Left lobe of liver (tissue), 2 donors: ENCODE measurements around the gene OMP. TPM values are rescaled to one million over a fixed set of nuclear protein-coding genes. Genes with fewer than 3 reads are reported as not detected.

Experiments
- ATAC-seq: fragments of 200-7000 bp; cut with Tn5 transposase; one replicate; pipeline ENCODE4 v1.9.1; 2020; ENCODE audit warnings: mild to moderate bottlenecking, moderate library complexity
- DNase-seq: peaks from one replicate; pipeline ENCODE4 v3.0.0-alpha.2; 2020; ENCODE audit warnings: low spot score
- total RNA-seq: library from RNA; stranded (reverse); gene quantifications from one replicate; pipeline ENCODE4 v1.2.1, GENCODE V29; 2021
- donor health status: DM: no; HTN: no; CAD: no; lungs with moderate emphysema.
- donor health status: DM: no; HTN: yes; CAD: no.

The OMP gene
- total RNA-seq, 1 donor from 2014 or later, result 3.4 TPM

- DNase-seq, result no peak
- no peak for ATAC-seq
These were observed 33.9 kb upstream of the OMP start for GRCh38 chr11:77068457-77069335.

- ATAC-seq, result no peak
- DNase-seq, result no peak
These were observed 33.2 kb upstream of the OMP start for GRCh38 chr11:77069336-77069968.

GRCh38 chr11:77069969-77070582, 32.6 kb upstream of the OMP start:
- ATAC-seq (no peak), DNase-seq (peak; percentile 28)

GRCh38 chr11:77071077-77071476, 31.6 kb upstream of the OMP start:
- ATAC-seq (no peak), DNase-seq (peak; percentile 27)

GRCh38 chr11:77071671-77072605, 30.7 kb upstream of the OMP start:
- DNase-seq (no peak), ATAC-seq (no peak)

- ATAC-seq (no peak), DNase-seq (no peak)
These were observed 29.8 kb upstream of the OMP start for GRCh38 chr11:77072851-77073327.

- ATAC-seq (peak; percentile 53), DNase-seq (peak; percentile 48)
These were observed 29.2 kb upstream of the OMP start for GRCh38 chr11:77073328-77074001.

GRCh38 chr11:77074205-77074604, 28.4 kb upstream of the OMP start:
- DNase-seq, result peak; percentile 42
- peak; percentile 11 for ATAC-seq

- ATAC-seq (no peak), DNase-seq (no peak)
These were observed 27.9 kb upstream of the OMP start for GRCh38 chr11:77074626-77075221.

- peak; percentile 8 for ATAC-seq
These were observed 27.2 kb upstream of the OMP start for GRCh38 chr11:77075425-77075905.

GRCh38 chr11:77079666-77080065, 23.0 kb upstream of the OMP start:
- no peak for ATAC-seq
- DNase-seq, result no peak

More at GRCh38 chr11:77075425-77075905, 27.2 kb upstream of the OMP start:
- DNase-seq, result no peak

GRCh38 chr11:77080643-77081210, 21.9 kb upstream of the OMP start:
- ATAC-seq (no peak), DNase-seq (no peak)

GRCh38 chr11:77081381-77081851, 21.2 kb upstream of the OMP start:
- DNase-seq (no peak), ATAC-seq (no peak)

- no peak for DNase-seq
- peak; percentile 15 for ATAC-seq
These were observed 20.4 kb upstream of the OMP start for GRCh38 chr11:77081976-77082836.

GRCh38 chr11:77082838-77083565, 19.6 kb upstream of the OMP start:
- no peak for ATAC-seq
- no peak for DNase-seq

GRCh38 chr11:77083566-77084245, 18.9 kb upstream of the OMP start:
- no peak for ATAC-seq

More at GRCh38 chr11:77083566-77084245, 18.9 kb upstream of the OMP start:
- DNase-seq, result no peak
